Heart left ventricle (tissue), 13 donors: ENCODE results near the gene SNRPD3.

Experiments
- POLR2A ChIP-seq, 2 donors: fragments of 450-650 bp; IDR thresholded peaks; one replicate each; pipeline ENCODE4 v1.6.1; 2017; ENCODE audit warnings: antibody characterized with exemption in 2 of 2, mild to moderate bottlenecking in 2 of 2, moderate library complexity in 2 of 2
- TF ChIP-seq, protein P1 (sequence below), 12 donors: fragments of 200-600 bp; sonication (generic) in 4 of 12; IDR thresholded peaks; one replicate each; pipeline versions ENCODE4 v1.5.0 to v1.8.0; 2018 to 2022; ENCODE audit warnings: antibody characterized with exemption in 12 of 12, mild to moderate bottlenecking in 5 of 12
- donor health status: ischemic (EF 13 %, LVEDD 7.1; RV severe dilation, severe dysfunction).
- donor health status: DM: no; HTN: yes; CAD: no.
- donor health status: DM: no; HTN: no; CAD: no.
- donor health status: ischemic (EF 25% LVEDD 6.9; RV normal size, moderate dysfunction).
- donor health status: ischemic (EF 25% LVEDD 5.7; RV mildly dilated, moderate dysfunction).
- donor health status: ischemic (EF 35%, LVEDD 5.7; RV mildly dilated, moderate dysfunction).
- donor health status: nonischemic (EF 11% LVEDD 7.7; RV severe dilation, severe dysfunction).
- donor health status: DM: yes; HTN: yes; CAD: no.
- donor health status: PGD.
- donor health status: ischemic (EF 29% LVEDD 5.4; RV normal size, mild dysfunction).
- donor health status: nonischemic (EF 23%, LVEDD 6.1; RV moderate dilation, normal function).

DNA sequence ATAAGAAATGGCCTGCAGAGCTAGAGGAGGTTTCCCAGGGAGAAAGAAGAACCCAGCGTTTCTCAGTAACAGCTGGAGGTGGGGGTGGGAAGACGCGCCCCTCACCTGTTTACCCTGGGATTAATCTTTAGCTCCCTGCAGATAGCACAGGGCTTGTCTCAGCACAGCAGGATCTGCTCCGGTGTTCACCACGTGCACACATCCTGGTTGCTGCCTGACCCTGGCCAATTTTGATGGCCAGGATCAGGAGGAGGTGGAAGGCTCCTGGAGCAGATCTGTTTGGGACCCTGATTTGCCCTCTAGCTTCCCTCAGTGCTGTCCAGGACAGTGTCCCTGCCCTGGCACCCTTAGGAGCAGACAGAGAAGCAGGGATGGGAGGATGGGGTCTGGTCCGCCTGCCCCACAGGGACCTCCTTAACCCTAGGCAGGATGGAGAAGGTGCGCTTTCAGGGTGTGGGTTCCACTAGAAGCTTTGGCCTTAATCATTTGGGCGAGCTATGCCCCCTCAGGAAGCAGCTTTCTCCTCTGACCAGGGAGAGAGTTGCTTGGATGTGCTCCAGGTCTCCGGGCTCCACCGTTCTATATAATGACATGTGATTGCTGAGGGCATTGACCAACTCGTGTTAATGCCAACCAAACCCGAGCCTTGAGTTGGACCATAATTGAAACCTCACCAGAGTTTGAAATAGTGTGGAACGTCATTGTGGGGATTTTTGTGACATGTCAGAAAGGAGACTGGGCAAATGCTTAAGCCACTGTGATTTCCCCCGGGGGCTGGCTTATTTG lies 41.4 kb upstream of the SNRPD3 start:
- TF ChIP-seq, protein P1, sequence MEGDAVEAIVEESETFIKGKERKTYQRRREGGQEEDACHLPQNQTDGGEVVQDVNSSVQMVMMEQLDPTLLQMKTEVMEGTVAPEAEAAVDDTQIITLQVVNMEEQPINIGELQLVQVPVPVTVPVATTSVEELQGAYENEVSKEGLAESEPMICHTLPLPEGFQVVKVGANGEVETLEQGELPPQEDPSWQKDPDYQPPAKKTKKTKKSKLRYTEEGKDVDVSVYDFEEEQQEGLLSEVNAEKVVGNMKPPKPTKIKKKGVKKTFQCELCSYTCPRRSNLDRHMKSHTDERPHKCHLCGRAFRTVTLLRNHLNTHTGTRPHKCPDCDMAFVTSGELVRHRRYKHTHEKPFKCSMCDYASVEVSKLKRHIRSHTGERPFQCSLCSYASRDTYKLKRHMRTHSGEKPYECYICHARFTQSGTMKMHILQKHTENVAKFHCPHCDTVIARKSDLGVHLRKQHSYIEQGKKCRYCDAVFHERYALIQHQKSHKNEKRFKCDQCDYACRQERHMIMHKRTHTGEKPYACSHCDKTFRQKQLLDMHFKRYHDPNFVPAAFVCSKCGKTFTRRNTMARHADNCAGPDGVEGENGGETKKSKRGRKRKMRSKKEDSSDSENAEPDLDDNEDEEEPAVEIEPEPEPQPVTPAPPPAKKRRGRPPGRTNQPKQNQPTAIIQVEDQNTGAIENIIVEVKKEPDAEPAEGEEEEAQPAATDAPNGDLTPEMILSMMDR (IDR thresholded peaks at IDR 0.05): no peak
- no peak for TF ChIP-seq POLR2A (IDR thresholded peaks at IDR 0.05)
